PC-3 (cell line): ENCODE measurements around the gene CCDC183. TPM values are rescaled to one million over a fixed set of nuclear protein-coding genes. Genes with fewer than 3 reads are reported as not detected.

Experiments used
- ATAC-seq: fragments of 200-7000 bp; cut with Tn5 transposase; 2 replicates; pipeline ENCODE4 v1.9.1; 2020; ENCODE audit warnings: mild to moderate bottlenecking, moderate library complexity
- BruUV-seq: library from RNA; stranded (reverse); fragments of 400-500 nt; replicated peaks from 2 replicates; lab custom pipeline; 2021; lab: Mats Ljungman, UMichigan
- CTCF ChIA-PET: fragments of 300-600 bp; sonication (Branson Sonifier 250); formaldehyde crosslinking; loops from one replicate; lab custom pipeline; 2022; ENCODE audit warnings: antibody characterized with exemption; lab: Charles Lee
- POLR2A ChIA-PET: fragments of 300-600 bp; sonication (Branson Sonifier 250); formaldehyde crosslinking; loops from one replicate; lab custom pipeline; 2022; ENCODE audit warnings: antibody characterized with exemption; ENCODE audit not compliant: unreplicated experiment; lab: Charles Lee
- DNase-seq: peaks from one replicate; pipeline ENCODE4 v3.0.0-alpha.2; 2015
- H2AFZ ChIP-seq: fragments of 300-600 bp; sonication (generic); 2 replicates; pipeline ENCODE4 v1.6.0; 2016; ENCODE audit warnings: antibody characterized with exemption, low read length
- H3F3A ChIP-seq: fragments of 300-600 bp; sonication (generic); one replicate; pipeline ENCODE4 v1.6.0; 2017; ENCODE audit warnings: antibody characterized with exemption, low read length, control low read depth, mild to moderate bottlenecking; ENCODE audit not compliant: unreplicated experiment
- H3K27ac ChIP-seq: fragments of 300-600 bp; sonication (generic); 2 replicates; pipeline ENCODE4 v1.5.1; 2016; ENCODE audit warnings: mild to moderate bottlenecking, low read length
- H3K27me3 ChIP-seq: fragments of 300-600 bp; sonication (generic); 2 replicates; pipeline ENCODE4 v1.6.1; 2016; ENCODE audit warnings: low read length, mixed read lengths
- H3K36me3 ChIP-seq: fragments of 300-600 bp; sonication (generic); 2 replicates; pipeline ENCODE4 v1.6.1; 2016; ENCODE audit warnings: low read depth, mixed run types, low read length, mixed read lengths
- H3K4me1 ChIP-seq: fragments of 300-600 bp; sonication (generic); 2 replicates; pipeline ENCODE4 v1.5.1; 2016; ENCODE audit warnings: low read length; ENCODE audit not compliant: insufficient read depth
- H3K4me2 ChIP-seq: fragments of 300-600 bp; sonication (generic); 2 replicates; pipeline ENCODE4 v1.6.0; 2016; ENCODE audit warnings: low read length
- H3K4me3 ChIP-seq: fragments of 300-600 bp; sonication (generic); 2 replicates; pipeline ENCODE4 v1.5.1; 2016; ENCODE audit warnings: mild to moderate bottlenecking, low read length, mixed read lengths
- H3K79me2 ChIP-seq: fragments of 300-600 bp; sonication (generic); 2 replicates; pipeline ENCODE4 v1.6.1; 2017; ENCODE audit warnings: low read length, mixed read lengths
- H3K9ac ChIP-seq: fragments of 300-600 bp; sonication (generic); 2 replicates; pipeline ENCODE4 v1.6.0; 2016; ENCODE audit warnings: mild to moderate bottlenecking, low read length
- H3K9me2 ChIP-seq: fragments of 300-600 bp; sonication (generic); replicated peaks from 2 replicates; pipeline ENCODE4 v1.6.1; 2016; ENCODE audit warnings: mixed run types, low read length, mixed read lengths
- H3K9me3 ChIP-seq: fragments of 300-600 bp; sonication (generic); 2 replicates; pipeline ENCODE4 v1.6.1; 2016; ENCODE audit warnings: low read length, mixed read lengths
- H4K20me1 ChIP-seq: fragments of 300-600 bp; sonication (generic); 2 replicates; pipeline ENCODE4 v1.6.1; 2016; ENCODE audit warnings: low read length, mixed read lengths
- EZH2 ChIP-seq: fragments of 300-600 bp; sonication (generic); IDR thresholded peaks from one replicate; pipeline ENCODE4 v1.6.1; 2017; ENCODE audit warnings: antibody characterized with exemption, mild to moderate bottlenecking, low read length; ENCODE audit not compliant: unreplicated experiment
- EZH2phosphoT487 ChIP-seq: fragments of 300-600 bp; sonication (generic); IDR thresholded peaks from 2 replicates; pipeline ENCODE4 v1.6.1; 2018; ENCODE audit warnings: mild to moderate bottlenecking, antibody characterized with exemption, low read length, borderline replicate concordance
- intact Hi-C: fragments of 100-400 bp; cut with micrococcal nuclease; formaldehyde crosslinking; loops from 2 replicates; pipeline ENCODE4 v1.9.0; 2023
- total RNA-seq: library from RNA; depleted of rRNA; stranded (reverse); fragments of >200 nt; gene quantifications from 2 replicates; pipeline ENCODE4 v1.2.3, GENCODE V29; 2014
- TF ChIP-seq, protein P1 (sequence below): fragments of 300-600 bp; sonication (generic); conservative IDR thresholded peaks from 2 replicates; pipeline ENCODE4 v1.5.1; 2017; ENCODE audit warnings: antibody characterized with exemption, low read depth, mild to moderate bottlenecking, low read length

Gene CCDC183
- total RNA-seq, 1 experiment from 2014 or later, result 0.87 TPM

- no TSS peak for BruUV-seq
- ChIA-PET CTCF (no interaction called here), POLR2A (interaction anchor here (0.6 kb wide), 1 partner anchor 60 kb away, joined by 5 read pairs; no protein-coding TSS in a partner anchor)
- TF ChIP-seq, protein P1, sequence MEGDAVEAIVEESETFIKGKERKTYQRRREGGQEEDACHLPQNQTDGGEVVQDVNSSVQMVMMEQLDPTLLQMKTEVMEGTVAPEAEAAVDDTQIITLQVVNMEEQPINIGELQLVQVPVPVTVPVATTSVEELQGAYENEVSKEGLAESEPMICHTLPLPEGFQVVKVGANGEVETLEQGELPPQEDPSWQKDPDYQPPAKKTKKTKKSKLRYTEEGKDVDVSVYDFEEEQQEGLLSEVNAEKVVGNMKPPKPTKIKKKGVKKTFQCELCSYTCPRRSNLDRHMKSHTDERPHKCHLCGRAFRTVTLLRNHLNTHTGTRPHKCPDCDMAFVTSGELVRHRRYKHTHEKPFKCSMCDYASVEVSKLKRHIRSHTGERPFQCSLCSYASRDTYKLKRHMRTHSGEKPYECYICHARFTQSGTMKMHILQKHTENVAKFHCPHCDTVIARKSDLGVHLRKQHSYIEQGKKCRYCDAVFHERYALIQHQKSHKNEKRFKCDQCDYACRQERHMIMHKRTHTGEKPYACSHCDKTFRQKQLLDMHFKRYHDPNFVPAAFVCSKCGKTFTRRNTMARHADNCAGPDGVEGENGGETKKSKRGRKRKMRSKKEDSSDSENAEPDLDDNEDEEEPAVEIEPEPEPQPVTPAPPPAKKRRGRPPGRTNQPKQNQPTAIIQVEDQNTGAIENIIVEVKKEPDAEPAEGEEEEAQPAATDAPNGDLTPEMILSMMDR, result no peak
- no peak for TF ChIP-seq EZH2
- no peak for TF ChIP-seq EZH2phosphoT487
- H3K36me3 ChIP-seq, result peaks cover 2% of the 10 kb centered on the region; the same call in 1 of the 2 replicates
- DNase-seq (no peak), ATAC-seq (no peak)
- intact Hi-C loops, result loop anchor here (5.0 kb wide), 1 partner anchor 248 kb away; no protein-coding TSS in a partner anchor
- no peaks in the 10 kb centered on the region for H3K9me3 ChIP-seq
- peak overlapping the region; percentile 93; the same call in 1 of the 2 replicates for H2AFZ ChIP-seq
- peaks cover 13% of the 10 kb centered on the region for H3K79me2 ChIP-seq
- no peaks in the 10 kb centered on the region for H3K27me3 ChIP-seq
- H3K4me3 ChIP-seq, result no peak overlapping the region
- H3K9me2 ChIP-seq, result no peaks in the 10 kb centered on the region
- no peak overlapping the region for H3K27ac ChIP-seq
- H3K9ac ChIP-seq, result no peak overlapping the region
- no peaks in the 10 kb centered on the region for H4K20me1 ChIP-seq
- no peak overlapping the region for H3K4me2 ChIP-seq
- no peaks in the 10 kb centered on the region for H3F3A ChIP-seq
- peaks cover 22% of the 10 kb centered on the region for H3K4me1 ChIP-seq
Measured at GRCh38 chr9:136789523-136789937, 6.6 kb upstream of the CCDC183 start.

- Histone ChIP-seq H3K4me3 (peak within 1 kb of the TSS; percentile 68), H3K36me3 (peaks cover 2% of the 10 kb centered on the region; the same call in 1 of the 2 replicates), H3K79me2 (peaks cover 13% of the 10 kb centered on the region), H3K27me3 (no peaks in the 10 kb centered on the region), H3K4me2 (peak within 1 kb of the TSS; percentile 89), H3K9me2 (no peaks in the 10 kb centered on the region), H3K4me1 (peaks cover 22% of the 10 kb centered on the region), H3K9me3 (no peaks in the 10 kb centered on the region), H3F3A (no peaks in the 10 kb centered on the region), H3K9ac (peak within 1 kb of the TSS; percentile 92), H4K20me1 (no peaks in the 10 kb centered on the region), H3K27ac (peak within 1 kb of the TSS; percentile 79), H2AFZ (peak within 1 kb of the TSS; percentile 54; the same call in 1 of the 2 replicates)
- BruUV-seq, result no TSS peak
- CTCF ChIA-PET, result interaction anchor here (0.6 kb wide), 1 partner anchor 20 kb away, joined by 3 read pairs; no protein-coding TSS in a partner anchor
- TF ChIP-seq, protein P1, result no peak
- no peak for TF ChIP-seq EZH2
- TF ChIP-seq EZH2phosphoT487, result no peak
- DNase-seq (peak; percentile 95), ATAC-seq (peak; percentile 88)
- intact Hi-C loops, result loop anchor here (1.0 kb wide), 1 partner anchor 9 kb away; no protein-coding TSS in a partner anchor
- POLR2A ChIA-PET, result interaction anchor here (0.6 kb wide), 2 partner anchors 78 to 238 kb away, joined by 4 to 9 read pairs; no protein-coding TSS in a partner anchor
Measured at GRCh38 chr9:136790640-136791515, 5.3 kb upstream of the CCDC183 start, which contains the start of gene TMEM141. Gene TMEM141 (plus strand): TSS chr9:136791344. CDS start chr9:136791371, 27 bp downstream.
